IPS DF 4.7 (cell line): ENCODE results near the gene NEDD9.
A peak's percentile ranks its signal among the peaks of the same experiment; 100 is the strongest.

Experiments used
- DNase-seq: peaks from one replicate; pipeline ENCODE4 v3.0.0-alpha.2; 2013; ENCODE audit warnings: low spot score; ENCODE audit errors: extremely low read depth

NEDD9 gene

DNA sequence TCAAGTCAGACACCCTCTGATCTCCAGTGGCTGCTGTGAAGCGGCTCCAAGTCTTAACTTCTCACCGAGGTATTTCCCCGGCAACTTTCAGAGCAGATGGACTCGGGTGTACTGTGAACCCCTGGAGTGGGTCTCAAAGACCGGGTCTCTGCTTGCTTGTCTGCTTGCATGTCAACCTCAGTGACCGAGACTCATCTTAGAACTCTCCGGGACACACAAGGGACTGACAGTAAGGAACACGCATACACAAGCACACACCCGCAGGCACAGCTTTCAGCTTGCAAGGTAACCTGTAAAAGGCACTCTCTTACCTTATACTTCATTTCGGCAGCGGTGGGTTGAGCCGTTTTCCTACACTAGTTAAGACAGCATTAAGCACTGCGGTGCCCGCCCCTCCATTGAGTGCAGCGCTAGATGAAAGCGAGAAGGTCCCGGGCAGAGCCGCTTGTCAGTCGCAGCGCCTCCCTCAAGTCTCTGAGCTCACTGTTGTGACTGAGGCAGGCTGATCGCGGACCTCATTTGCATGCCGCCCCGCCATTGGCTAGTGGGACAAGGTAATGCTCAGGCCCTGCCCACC lies at the start of gene NEDD9:
NEDD9 (minus strand) TSS at position 476 of the 577 bp plus-strand sequence; CDS start at position 323, 153 bp downstream.
- DNase-seq = peak; percentile 86

DNA sequence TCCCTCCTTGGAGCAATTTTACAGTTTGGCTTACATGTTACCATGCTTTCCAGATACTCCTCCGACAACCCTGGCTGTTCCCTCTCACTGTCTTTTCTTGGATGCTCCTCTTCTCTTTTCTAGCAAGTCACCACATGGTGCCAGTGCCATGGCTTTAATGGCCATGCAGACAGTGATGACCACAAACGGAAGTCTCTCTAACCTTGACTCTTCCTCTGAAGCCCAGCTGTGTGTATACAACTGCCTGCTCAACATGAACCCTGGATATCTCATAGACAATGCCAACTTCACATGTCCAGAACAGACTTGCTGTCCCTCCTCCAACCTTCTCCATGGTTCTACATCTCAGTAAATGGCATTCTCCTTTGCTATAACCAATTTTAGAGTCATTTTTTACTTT lies 49.8 kb upstream of the NEDD9 start:
- no peak for DNase-seq

DNA sequence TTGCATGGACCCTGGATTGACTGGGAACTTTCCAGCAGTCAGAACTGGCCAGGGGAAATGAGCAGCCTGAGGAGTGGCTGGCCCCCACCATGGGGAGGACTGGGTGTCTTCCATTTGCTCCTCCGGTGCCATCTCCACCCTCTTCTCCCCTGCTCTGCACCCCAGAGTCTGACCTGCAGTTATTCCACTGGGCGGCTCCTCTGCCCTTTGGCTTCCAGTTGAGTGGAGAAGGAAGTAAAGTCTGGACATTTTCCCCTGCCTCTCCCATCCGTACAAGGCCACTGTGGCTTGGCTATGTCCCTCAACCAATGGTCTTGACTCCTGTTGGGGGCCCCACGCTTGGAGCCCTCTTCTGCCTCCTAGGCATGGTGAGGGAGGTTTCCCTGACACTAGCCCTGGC lies 47.9 kb upstream of the NEDD9 start:
- no peak for DNase-seq

- no peak for DNase-seq
These were observed 46.8 kb upstream of the NEDD9 start for GRCh38 chr6:11279284-11279689.

- no peak for DNase-seq
These were observed 45.7 kb upstream of the NEDD9 start for GRCh38 chr6:11278207-11278559.

- DNase-seq = peak; percentile 56
These were observed 45.1 kb upstream of the NEDD9 start for GRCh38 chr6:11277275-11278206.

DNA sequence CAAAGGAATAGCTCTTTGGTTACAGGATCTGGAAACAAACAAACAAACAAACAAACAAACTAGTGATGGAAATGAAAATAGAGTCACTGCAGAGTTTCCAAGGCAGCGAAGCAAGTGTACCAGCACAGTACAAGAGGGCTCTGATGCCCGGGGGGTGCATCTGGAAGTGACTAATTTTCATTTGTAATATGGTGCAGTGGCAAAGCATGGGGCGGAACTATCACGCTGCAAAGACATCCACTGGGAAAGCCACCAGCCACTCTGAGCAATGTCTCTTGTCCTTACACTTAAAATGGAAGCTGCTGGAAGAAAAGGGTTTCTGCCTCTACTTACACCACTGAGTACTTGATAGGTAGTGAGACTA lies 44.4 kb upstream of the NEDD9 start:
- no peak for DNase-seq

GRCh38 chr6:11276228-11276627 lies 43.8 kb upstream of the NEDD9 start:
- no peak for DNase-seq

GRCh38 chr6:11275598-11275997 lies 43.1 kb upstream of the NEDD9 start:
- DNase-seq = no peak

- DNase-seq = no peak
These were observed 41.1 kb upstream of the NEDD9 start for GRCh38 chr6:11273406-11274065.

DNA sequence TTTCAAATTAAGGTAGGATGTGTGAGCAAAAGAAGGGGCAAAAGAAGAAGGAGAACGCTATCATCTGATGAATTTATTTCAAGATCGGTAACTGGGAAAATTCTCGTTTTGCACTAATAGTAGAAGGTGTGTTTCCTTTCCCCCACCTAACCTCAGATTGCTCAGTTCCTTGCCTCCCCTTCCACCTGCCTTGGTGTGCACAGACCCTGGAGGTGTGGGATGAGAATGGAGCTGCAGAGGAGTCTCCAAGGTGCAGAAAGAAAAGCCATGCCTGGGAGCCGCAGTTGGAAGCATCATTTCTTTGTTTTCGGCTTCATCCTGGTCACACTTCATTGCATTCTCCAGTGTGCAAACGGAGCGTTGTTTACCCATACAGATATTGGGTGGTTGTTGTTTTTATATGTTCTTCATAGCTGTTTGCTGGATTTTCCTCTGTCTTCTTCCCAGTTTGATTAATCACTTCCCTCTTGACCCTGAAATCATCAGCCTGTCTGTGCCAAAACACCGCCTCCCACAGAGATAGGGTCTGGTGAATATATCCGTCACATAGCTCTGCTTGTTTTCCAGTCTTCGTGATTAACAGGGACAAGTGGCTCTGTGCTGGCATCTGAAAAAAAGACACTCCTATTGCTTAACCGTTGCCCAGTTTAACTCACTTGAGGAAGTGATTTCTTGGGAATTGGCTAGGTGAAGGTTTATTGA lies 40.2 kb upstream of the NEDD9 start:
- no peak for DNase-seq

GRCh38 chr6:11271228-11272020 lies 39.0 kb upstream of the NEDD9 start:
- no peak for DNase-seq

- no peak for DNase-seq
These were observed 37.9 kb upstream of the NEDD9 start for GRCh38 chr6:11270030-11271027.

DNA sequence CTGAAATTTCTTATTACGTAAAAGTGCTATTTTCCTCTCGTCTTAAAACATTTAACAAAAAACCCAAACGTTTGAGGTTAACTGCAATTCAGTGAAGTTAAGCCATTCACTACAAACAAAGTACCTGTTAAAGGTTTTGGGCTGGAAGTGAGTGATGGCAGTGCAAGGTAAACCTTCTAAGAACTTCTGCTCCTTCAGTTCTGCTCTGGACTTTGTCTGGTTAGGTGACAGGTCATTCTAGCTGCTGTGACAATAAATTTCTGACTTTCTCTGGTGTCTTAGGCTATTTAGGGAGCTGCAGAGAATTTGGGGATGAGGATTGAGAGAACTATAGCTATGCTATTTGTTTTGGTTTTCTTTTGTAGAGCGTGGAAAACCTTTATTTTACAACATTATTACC lies 36.5 kb upstream of the NEDD9 start:
- no peak for DNase-seq

- DNase-seq = no peak
These were observed 34.5 kb upstream of the NEDD9 start for GRCh38 chr6:11266926-11267325.

DNA sequence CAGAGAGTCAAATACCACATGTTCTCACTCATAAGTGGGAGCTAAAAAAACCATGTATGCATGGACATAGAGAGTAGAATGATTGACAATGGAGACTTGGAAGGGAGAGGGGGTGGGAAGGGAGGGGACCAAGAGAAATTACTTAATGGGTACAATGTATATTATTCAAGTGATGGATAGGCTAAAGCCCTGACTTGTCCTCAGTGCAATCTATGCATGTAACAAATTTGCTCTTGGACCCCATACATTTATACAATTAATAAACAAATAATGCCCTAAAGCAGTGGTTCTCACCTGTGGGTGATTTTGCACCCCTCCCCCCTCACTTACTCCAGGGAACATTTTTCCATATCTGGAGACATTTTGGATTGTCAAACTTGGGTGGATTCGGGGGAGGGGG lies 33.5 kb upstream of the NEDD9 start:
- no peak for DNase-seq

- no peak for DNase-seq
These were observed 31.6 kb upstream of the NEDD9 start for GRCh38 chr6:11264100-11264499.

DNA sequence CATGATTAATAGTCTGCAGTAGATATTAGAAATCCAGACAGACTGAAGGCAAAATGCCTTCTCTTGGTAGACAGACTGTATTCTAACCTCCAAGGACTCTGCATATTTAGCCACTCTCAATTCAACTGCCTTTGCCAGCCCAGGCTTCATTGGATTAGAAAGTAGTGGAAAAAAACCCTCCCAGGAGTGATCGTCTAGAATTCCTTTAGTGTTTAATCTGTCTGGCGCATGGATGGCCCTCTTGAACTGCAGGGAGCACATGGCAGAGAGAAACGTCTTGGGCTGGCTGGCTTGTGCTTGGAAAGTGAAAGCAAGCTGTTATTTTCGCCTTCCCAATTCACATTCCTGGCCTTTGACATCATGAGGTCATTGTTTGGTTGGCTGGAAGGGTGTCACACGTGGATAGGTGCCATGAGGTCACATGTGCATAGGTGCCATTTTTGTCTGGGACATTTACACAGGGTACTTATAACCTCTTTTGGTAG lies 30.9 kb upstream of the NEDD9 start:
- no peak for DNase-seq

- DNase-seq = no peak
These were observed 29.8 kb upstream of the NEDD9 start for GRCh38 chr6:11262242-11262641.
